Measurements from ENCODE around the gene NHEJ1. TPM values are rescaled to one million over a fixed set of nuclear protein-coding genes. Genes with fewer than 3 reads are reported as not detected.
A peak's percentile ranks its signal among the peaks of the same experiment; 100 is the strongest.

The NHEJ1 gene
- total and polyA plus RNA-seq, 2 of the 13 experiments (the other 11 are each of a cell fraction or from before 2014, with no cell fraction given) = 30.0 to 30.7 TPM

DNA sequence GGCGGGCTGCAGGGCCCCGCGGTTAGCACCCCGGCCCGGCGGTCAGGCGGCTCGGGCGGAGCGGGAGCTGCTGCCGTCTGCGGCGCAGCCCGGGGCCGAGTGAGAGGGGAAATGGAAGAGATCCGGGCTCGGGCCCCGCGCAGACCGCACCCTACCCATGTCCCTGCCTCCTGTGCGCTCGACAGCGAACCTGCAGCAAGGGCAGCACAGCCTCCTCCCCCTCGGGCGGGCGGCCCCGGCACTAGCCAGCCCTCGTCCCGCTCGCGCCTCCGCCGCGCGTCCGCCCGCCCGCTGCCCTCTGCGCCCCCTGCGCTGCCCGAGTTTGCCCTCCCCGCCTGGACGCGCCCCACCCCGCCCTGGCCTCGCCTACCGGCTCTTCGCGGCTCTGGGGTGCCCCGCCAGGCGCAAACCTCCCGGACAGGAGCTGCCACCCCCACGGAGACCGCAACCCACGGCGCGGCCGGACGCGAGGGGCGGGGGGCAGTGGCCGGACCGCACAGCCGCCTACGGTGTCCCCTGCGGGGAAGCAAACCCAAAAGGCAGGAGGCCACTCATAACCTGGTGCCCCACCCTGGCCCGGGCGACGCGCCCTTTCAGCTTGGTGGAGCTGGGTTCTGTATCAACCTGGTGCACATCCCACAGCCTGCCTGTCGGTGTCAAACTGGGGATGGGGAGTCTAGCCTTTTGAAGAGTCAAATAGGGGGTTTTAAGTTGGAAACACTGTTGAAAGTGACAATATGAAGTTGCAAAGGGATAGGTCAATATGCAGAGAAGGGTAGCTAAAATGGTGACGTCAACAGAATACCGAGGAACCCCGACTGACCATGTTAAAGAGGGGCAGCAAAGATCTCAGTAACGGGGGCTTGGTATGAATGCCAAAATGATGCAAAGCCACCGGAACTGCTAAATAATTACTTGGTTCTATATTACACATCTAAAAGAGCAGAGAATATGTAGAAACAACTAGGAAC, 99.5 kb downstream of the NHEJ1 start, which contains the start of gene IHH (continued):
- TF ChIP-seq, protein P1, sequence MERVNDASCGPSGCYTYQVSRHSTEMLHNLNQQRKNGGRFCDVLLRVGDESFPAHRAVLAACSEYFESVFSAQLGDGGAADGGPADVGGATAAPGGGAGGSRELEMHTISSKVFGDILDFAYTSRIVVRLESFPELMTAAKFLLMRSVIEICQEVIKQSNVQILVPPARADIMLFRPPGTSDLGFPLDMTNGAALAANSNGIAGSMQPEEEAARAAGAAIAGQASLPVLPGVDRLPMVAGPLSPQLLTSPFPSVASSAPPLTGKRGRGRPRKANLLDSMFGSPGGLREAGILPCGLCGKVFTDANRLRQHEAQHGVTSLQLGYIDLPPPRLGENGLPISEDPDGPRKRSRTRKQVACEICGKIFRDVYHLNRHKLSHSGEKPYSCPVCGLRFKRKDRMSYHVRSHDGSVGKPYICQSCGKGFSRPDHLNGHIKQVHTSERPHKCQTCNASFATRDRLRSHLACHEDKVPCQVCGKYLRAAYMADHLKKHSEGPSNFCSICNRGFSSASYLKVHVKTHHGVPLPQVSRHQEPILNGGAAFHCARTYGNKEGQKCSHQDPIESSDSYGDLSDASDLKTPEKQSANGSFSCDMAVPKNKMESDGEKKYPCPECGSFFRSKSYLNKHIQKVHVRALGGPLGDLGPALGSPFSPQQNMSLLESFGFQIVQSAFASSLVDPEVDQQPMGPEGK (CRISPR knock-in tag; IDR thresholded peaks at IDR 0.05) = 0 out of 2 replicates have a peak, but pooled peaks have one; percentile 21
- TF ChIP-seq CEBPG (CRISPR knock-in tag; IDR thresholded peaks at IDR 0.05) (no peak), ZNF430 (CRISPR knock-in tag; IDR thresholded peaks at IDR 0.05) (no peak)

DNA sequence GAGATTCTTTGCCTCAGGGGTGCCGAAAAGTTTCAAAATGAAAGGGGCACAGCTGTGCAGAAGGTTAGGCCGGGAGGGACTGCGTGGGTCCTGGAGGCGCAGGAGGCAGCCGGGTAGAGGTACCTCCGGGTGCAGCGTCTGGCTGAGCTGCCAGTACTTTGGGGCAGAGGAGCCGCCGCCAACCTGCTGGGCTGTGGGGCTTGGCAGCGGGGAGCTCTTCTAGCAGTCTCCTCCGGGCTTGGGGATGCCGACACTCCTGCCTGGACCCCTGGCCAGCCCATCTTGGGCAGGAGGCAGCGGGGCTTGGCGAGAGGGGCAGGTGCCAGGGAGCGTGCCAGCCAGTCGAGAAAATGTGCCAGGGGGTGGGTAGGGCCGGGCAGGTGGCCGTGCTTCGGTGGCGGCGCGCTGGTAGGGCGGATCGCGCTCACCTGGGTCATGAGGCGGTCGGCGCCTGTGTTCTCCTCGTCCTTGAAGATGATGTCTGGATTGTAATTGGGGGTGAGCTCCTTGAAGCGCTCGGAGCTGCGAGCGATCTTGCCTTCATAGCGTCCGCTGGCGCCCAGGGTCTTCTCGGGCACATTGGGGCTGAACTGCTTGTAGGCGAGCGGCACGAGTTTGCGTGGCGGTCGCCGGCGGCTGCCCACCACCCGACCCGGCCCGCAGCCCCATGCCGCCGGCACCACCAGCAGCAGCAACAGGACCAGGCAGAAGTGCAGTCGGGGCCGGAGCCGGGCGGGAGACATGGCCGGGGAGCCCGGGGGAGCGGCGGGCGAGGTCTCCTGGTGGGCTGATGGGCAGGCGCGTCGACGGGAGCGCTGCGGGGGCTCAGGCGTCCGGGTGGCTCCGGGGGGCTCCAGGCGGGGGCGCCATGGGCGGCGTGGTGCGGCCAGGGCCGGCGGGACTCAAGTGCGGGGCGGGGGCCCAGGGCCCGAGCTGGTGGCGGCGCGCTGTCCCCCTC, 100.6 kb downstream of the NHEJ1 start:
- ChIA-PET CTCF (ENCODE audit: low intra/inter-chr PET ratio, low total read pairs) (interaction anchor here (1.3 to 4.3 kb wide), 3 partner anchors 44 to 95 kb away, joined by 7 to 82 read pairs (median 56); no protein-coding TSS in a partner anchor), POLR2A (interaction anchor here (0.9 to 4.5 kb wide), 8 partner anchors 11 to 235 kb away, joined by 4 to 38 read pairs (median 6); no protein-coding TSS in a partner anchor)
- Histone ChIP-seq H3K27ac (ENCODE audit: extremely low read length, insufficient read depth, low read length) (no peak overlapping the region), H3K27me3 (ENCODE audit: control insufficient read depth in 1 of 2, insufficient read depth in 2 of 2, low read length in 2 of 2) (peaks cover 14 to 58% of the 10 kb centered on the region in 2 experiments; a peak in 4 of 5 replicates), H3K79me2 (ENCODE audit: insufficient read depth, low read length) (no peaks in the 10 kb centered on the region), H3K4me1 (ENCODE audit: insufficient read depth, low read length) (peaks cover 23% of the 10 kb centered on the region), H3K4me3 (replicated peaks in 1 of 3; ENCODE audit: insufficient read depth in 1 of 3, low read depth in 2 of 3, low read length in 3 of 3) (peak overlapping the region; percentile 30 to 70 (median 50)), H3K36me3 (replicated peaks in 1 of 2; ENCODE audit: control insufficient read depth in 1 of 2, insufficient read depth in 2 of 2, low read length in 2 of 2) (no peaks in the 10 kb centered on the region), H3K9me3 (ENCODE audit: low read length) (no peaks in the 10 kb centered on the region), H3K9ac (ENCODE audit: insufficient read depth, low read depth, low read length) (no peak overlapping the region), H3K4me2 (ENCODE audit: low read depth, low read length) (peak overlapping the region; percentile 93), H4K20me1 (ENCODE audit: insufficient read depth, low read length) (peaks cover 10% of the 10 kb centered on the region; the same call in 1 of the 2 replicates), H2AFZ (ENCODE audit: low read length) (no peak overlapping the region)
- in situ Hi-C loops (cut with HindIII; ENCODE audit: extremely low pct_ligation_motif_present, low pct_unique_long_range_greater_than_20kb) = loop anchor here (5.0 kb wide), 2 partner anchors 57 to 97 kb away; no protein-coding TSS in a partner anchor
- DNase-seq (ENCODE audit: low spot score) = no peak
- ATAC-seq = peak; percentile 10
- BruUV-seq (replicated peaks) = no TSS peak
- 2% methylated on average over 25 of the region's 81 CpGs for WGBS (ENCODE audit: low lambda C conversion rate)
- intact Hi-C loops (cut with micrococcal nuclease; ENCODE audit: unreplicated experiment) = loop anchor here (1.0 to 5.0 kb wide), 4 partner anchors 44 to 237 kb away; no protein-coding TSS in a partner anchor
- FAIRE-seq = no peak
- TF ChIP-seq HNRNPL (IDR thresholded peaks at IDR 0.05; ENCODE audit: low read depth, low read length) = peak; percentile 96
- TF ChIP-seq KLF16 (CRISPR knock-in tag; IDR thresholded peaks at IDR 0.05) = no peak
- TF ChIP-seq, protein P2, sequence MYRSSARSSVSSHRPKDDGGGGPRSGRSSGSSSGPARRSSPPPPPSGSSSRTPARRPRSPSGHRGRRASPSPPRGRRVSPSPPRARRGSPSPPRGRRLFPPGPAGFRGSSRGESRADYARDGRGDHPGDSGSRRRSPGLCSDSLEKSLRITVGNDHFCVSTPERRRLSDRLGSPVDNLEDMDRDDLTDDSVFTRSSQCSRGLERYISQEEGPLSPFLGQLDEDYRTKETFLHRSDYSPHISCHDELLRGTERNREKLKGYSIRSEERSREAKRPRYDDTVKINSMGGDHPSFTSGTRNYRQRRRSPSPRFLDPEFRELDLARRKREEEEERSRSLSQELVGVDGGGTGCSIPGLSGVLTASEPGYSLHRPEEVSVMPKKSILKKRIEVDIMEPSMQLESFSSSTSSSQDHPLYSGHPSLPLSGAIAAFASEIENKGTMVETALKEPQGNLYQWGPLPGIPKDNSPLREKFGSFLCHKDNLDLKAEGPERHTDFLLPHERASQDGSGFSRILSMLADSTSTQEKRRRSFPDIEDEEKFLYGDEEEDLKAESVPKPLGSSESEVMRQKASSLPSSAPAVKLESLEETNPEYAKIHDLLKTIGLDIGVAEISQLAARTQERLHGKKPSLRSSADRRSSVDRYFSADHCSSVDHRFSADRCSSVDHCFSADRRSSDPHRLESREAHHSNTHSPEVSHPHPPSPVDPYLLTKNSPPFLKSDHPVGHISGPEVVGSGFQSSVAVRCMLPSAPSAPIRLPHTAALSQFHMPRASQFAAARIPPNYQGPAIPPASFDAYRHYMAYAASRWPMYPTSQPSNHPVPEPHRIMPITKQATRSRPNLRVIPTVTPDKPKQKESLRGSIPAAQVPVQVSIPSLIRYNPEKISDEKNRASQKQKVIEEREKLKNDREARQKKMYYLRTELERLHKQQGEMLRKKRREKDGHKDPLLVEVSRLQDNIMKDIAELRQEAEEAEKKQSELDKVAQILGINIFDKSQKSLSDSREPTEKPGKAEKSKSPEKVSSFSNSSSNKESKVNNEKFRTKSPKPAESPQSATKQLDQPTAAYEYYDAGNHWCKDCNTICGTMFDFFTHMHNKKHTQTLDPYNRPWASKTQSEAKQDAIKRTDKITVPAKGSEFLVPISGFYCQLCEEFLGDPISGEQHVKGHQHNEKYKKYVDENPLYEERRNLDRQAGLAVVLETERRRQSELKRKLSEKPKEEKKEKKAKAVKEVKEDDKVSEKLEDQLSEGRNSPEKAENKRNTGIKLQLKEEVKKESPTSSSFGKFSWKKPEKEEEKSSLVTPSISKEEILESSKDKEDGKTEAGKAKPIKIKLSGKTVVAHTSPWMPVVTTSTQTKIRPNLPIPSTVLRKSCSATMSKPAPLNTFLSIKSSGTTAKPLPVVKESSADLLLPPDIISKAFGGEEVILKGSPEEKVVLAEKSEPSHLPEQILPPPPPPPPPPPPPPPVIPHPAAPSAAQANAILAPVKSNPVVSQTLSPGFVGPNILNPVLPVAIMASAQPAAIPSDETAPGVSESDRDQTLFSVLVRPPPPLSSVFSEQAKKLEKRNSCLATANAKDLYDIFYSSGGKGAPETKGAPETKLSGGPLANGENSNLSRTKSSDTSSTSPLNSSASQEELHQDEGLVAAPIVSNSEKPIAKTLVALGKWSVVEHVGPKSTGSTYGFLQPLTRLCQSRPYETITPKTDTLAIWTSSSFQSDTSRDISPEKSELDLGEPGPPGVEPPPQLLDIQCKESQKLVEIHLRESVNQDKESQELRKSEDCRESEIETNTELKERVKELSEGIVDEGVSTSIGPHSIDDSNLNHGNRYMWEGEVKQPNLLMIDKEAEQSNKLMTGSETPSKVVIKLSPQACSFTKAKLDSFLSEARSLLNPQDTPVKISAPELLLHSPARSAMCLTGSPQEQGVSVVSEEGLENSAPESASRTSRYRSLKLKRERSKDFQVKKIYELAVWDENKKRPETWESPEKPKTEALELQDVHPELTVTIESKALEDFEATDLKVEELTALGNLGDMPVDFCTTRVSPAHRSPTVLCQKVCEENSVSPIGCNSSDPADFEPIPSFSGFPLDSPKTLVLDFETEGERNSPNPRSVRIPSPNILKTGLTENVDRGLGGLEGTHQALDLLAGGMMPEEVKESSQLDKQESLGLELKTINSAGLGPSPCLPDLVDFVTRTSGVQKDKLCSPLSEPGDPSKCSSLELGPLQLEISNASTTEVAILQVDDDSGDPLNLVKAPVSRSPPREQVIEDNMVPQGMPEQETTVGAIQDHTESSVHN (CRISPR knock-in tag; IDR thresholded peaks at IDR 0.05) = peak; percentile 20; the same call in 1 of the 2 replicates

Data from HepG2 (cell line).